Kasumi-1 (cell line): ENCODE measurements around the gene PITX1.
A peak's percentile ranks its signal among the peaks of the same experiment; 100 is the strongest.
"Not testable (repeated sequence)": the region's sequence is repeated elsewhere in the genome, so short reads cannot be mapped to it uniquely, and the experiment has no call there.

ENCODE experiments used
- DNase-seq, 2 experiments: peaks; one replicate each; lab custom pipeline; 2025; lab: John Stamatoyannopoulos, UW

The PITX1 gene

GRCh38 chr5:135010502-135011354 lies 23.3 kb downstream of the PITX1 start:
- no peak for DNase-seq

DNA sequence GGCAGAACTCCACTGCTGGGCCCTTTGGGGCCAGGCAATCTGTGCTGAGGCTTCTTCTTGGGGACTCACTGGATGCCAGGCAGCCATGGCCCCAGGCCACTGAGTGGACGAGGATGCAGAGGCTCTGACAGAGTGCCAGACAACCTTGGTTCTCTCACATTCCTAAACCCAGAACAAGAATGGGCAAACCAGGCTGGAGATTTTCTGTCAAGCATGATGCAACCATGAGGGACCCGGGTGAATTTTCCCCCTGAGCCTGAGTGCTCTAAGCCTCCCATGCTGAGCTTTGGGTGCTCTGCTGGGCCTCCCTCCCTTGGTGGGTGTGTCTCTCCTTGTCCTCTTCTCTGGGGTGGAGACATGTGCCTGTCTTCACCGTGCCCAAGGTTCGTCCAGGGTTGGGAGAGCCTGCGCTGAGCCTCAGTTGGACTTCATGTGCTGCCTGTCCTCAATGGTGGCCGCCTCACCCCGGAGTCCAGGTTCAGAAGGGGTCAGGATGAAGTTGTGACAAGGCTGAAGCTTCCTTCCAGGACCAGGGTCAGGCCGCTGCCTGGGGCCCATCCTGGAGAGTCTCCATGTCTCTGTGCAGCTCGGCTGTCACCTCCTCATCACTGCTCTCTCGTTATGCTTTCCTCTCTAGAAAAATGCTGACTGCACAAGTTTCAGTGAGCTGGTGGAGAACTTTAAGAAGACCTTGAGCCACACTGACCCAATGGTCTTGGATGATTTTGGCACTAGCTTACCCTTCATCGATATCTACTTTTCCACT lies 24.1 kb downstream of the PITX1 start:
- DNase-seq: no peak

GRCh38 chr5:135008981-135009735 lies 24.9 kb downstream of the PITX1 start:
- DNase-seq: no peak

GRCh38 chr5:135008556-135008955 lies 25.5 kb downstream of the PITX1 start:
- no peak for DNase-seq

DNA sequence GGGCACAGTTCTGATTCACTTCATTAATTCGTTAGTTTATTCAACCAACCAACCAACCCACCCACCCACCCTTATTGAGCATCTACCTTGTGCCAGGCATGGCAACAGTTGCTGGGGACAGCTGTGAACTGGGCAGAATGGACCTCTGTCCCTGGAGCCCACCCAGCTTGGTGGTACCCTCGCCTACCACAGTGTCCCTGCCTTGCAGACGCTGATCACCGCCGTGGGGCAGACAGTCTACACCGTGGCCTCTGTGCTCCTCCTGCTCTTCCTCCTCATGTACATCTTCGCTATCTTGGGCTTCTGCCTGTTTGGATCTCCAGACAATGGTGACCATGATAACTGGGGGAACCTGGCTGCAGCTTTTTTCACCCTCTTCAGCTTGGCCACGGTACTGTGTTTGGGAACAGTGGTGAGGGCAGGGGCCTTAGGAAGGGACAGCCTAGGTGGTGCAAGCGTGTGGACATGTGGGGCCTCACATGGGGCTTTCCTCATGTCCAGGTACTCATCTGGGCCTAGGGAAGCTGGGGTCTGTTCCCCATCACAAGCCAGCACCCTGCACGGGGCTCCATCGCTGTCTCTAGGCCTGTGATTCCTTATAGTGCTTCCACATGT lies 26.2 kb downstream of the PITX1 start:
- no peak for DNase-seq

DNA sequence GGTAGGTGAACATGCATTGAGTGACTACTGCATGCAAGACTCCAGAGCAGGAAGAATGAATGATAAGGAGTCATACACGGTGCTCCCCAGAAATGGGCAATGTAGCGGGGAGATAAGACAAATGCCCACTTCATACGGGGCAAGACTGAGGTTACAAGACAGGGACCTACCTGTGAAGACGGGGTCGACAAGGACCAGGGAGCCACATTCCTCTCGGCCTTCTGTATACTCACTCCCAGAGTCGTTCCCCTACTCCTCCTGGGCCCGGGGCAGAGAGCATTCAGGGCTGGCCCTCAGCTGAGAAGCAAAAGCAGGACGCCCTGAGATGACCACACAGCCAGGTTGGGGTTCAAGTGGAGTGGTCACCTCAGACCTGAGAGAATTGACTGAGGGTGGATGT lies 26.7 kb downstream of the PITX1 start:
- no peak for DNase-seq

DNA sequence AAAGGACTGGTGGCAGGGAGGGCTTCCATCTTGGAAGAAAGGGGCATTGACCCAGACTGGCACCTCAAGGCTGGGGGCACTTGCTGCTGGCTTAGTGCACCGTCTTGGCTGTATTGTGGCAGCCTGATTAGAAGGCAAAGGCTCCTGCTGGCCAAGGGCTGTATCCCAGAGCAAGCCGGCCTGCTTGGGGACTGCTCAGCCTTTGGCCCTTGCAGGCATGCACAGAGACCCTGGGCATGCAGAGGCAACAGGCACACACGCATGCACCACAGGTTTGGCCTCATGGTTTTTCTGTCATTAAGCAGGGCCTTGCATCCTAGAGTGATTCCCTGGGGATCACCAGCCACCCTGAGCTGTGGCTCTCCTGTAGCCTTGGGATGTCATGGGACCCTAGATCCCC lies 29.0 kb downstream of the PITX1 start:
- no peak for DNase-seq

DNA sequence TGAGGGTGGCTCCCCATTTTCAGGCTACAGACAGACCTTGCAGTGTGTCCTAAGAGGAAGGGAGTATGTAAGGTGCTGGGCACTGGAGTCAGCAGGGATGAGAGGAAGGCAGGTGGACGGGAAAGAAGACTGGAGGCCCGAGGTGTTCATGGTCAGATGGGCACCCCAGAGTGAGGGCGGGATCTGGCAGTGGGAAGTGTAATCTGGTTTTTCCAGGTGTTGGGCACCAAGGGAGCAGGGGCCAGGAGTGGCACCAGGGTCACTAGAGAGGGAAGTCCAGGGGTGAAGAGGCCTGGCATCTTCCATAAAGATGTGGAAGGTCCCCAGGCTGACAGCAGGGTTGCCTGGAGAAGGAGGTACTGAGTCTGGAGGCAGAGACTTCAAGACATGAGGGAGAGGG lies 29.7 kb downstream of the PITX1 start:
- DNase-seq: no peak

DNA sequence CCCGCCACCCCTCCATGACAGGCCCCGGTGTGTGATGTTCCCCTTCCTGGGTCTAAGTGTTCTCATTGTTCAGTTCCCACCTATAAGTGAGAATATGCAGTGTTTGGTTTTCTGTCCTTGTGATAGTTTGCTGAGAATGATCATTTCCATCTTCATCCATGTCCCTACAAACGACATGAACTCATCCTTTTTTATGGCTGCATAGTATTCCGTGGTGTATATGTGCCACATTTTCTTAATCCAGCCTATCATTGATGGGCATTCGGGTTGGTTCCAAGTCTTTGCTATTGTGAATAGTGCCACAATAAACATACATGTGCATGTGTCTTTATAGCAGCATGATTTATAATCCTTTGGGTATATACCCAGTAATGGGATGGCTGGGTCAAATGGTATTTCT lies 36.0 kb downstream of the PITX1 start:
- DNase-seq: not testable (repeated sequence)

- DNase-seq: no peak
These were observed 37.0 kb downstream of the PITX1 start for GRCh38 chr5:134997015-134997414.

- DNase-seq: no peak
These were observed 38.1 kb downstream of the PITX1 start for GRCh38 chr5:134995850-134996402.

GRCh38 chr5:134994560-134995156 lies 39.4 kb downstream of the PITX1 start:
- peak; percentile 42 to 46 for DNase-seq

- no peak for DNase-seq
These were observed 40.9 kb downstream of the PITX1 start for GRCh38 chr5:134993161-134993560.

DNA sequence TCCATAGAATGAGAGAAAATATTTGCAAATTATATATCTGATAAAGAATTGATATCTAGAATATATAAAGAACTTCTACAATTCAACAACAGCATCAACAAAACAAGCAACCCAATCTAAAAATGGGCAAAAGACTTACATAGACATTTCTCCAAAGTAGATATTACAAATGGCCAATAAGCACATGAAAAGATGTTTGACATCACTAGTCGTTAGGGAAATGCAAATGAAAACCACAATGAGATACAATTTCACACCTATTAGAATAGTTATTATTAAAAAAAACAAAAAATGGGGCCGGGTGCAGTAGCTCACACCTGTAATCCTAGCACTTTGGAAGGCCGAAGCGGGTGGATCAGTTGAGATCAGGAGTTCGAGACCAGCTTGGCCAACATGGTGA lies 41.9 kb downstream of the PITX1 start:
- DNase-seq: no peak

DNA sequence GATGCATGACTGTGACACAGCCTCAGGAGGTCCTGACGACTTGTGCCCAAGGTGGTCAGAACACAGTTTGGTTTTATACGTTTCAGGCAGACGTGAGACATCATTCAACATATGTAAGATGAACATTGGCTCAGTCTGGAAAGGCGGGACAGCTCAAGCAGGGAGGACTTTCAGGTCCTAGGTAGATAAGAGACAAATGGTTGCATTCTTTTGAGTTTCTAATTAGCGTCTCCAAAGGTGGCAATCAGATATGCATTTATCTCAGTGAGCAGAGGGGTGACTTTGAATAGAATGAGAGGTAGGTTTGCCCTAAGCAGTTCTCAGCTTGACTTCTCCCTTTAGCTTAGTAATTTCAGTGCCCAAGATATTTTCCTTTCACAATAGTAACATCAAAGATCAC lies 43.8 kb downstream of the PITX1 start:
- not testable (repeated sequence) for DNase-seq

DNA sequence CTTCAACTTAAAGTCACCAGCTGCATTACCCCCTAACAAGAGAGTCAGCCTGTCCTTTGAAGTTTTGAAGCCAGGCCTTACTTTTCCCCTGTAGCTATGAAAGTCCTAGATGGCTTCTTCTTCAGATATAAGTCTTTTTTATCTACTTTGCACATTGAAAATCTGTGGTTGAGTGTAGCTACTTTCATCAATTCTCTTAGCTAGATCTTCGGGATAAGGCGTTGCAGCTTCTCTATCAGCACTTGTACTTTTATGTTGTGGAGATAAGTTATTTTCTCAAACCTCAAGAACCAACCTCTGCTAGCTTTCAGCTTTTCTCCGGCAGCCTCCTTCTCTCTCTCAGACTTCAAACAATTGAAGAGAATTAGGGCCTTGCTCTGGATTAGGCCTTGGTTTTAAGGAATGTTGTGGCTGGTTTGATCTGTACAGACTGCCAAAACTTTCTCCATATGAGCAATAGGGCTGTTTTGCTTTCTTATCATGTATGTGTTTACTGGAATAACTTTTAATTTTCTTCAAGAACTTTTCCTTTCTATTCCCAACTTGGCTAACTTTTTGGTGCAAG lies 44.7 kb downstream of the PITX1 start:
- no peak for DNase-seq

DNA sequence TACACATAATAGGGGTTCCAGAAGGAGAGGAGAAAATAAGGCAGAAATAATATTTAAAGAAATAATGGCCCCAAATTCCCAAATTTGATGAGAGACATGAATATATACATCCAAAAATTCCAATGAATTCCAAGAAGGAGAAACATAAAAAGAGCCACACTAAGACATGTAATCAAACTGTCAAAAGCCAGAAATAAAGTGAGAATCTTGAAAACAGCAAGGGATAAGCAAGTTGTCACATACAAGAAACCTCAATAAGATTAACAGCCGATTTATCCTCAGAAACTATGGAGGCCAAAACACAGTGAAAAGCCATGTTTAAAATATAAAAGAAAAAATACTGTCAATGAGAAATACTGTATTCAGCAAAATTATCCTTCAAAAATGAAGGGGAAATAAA lies 51.8 kb downstream of the PITX1 start:
- peak in 1 of 2 experiments; percentile 35 for DNase-seq

GRCh38 chr5:134979416-134979815 lies 54.6 kb downstream of the PITX1 start:
- no peak for DNase-seq
